GM19324 (cell line): ENCODE results near the gene CROCC2.
A peak's percentile ranks its signal among the peaks of the same experiment; 100 is the strongest.

Experiments
- ATAC-seq: cut with Tn5 transposase; IDR thresholded peaks from one replicate; pipeline ENCODE4 v1.9.1; 2021; ENCODE audit warnings: mild to moderate bottlenecking, moderate library complexity; ENCODE audit not compliant: unreplicated experiment, low FRiP score

CROCC2 gene

GRCh38 chr2:241030333-241030680, 124.2 kb downstream of the CROCC2 start:
- ATAC-seq: no peak

GRCh38 chr2:241030883-241031282, 124.7 kb downstream of the CROCC2 start:
- ATAC-seq: no peak

GRCh38 chr2:241031436-241032165, 125.5 kb downstream of the CROCC2 start:
- no peak for ATAC-seq

- no peak for ATAC-seq
These were observed 127.3 kb downstream of the CROCC2 start for GRCh38 chr2:241033336-241033987.

- ATAC-seq: no peak
These were observed 127.9 kb downstream of the CROCC2 start for GRCh38 chr2:241033994-241034393.

GRCh38 chr2:241034490-241035141, 128.5 kb downstream of the CROCC2 start:
- no peak for ATAC-seq

GRCh38 chr2:241035142-241035817, 129.1 kb downstream of the CROCC2 start:
- no peak for ATAC-seq

- no peak for ATAC-seq
These were observed 129.8 kb downstream of the CROCC2 start for GRCh38 chr2:241035818-241036396.

GRCh38 chr2:241036397-241036963, 130.3 kb downstream of the CROCC2 start:
- peak; percentile 71 for ATAC-seq

GRCh38 chr2:241036964-241037421, 130.9 kb downstream of the CROCC2 start:
- no peak for ATAC-seq

GRCh38 chr2:241037498-241037897, 131.4 kb downstream of the CROCC2 start:
- ATAC-seq: no peak

GRCh38 chr2:241038374-241039180, 132.4 kb downstream of the CROCC2 start:
- ATAC-seq: no peak

- ATAC-seq: no peak
These were observed 133.3 kb downstream of the CROCC2 start for GRCh38 chr2:241039416-241039815.

GRCh38 chr2:241040081-241040803, 134.1 kb downstream of the CROCC2 start:
- no peak for ATAC-seq

- no peak for ATAC-seq
These were observed 135.5 kb downstream of the CROCC2 start for GRCh38 chr2:241041589-241042158.
